Gastrocnemius medialis (tissue), 4 donors: ENCODE data around the gene SMARCA4.

Source experiments
- POLR2A ChIP-seq, 2 donors: fragments of 450-650 bp; IDR thresholded peaks; one replicate each; pipeline ENCODE4 v1.6.1; 2017; ENCODE audit warnings: antibody characterized with exemption in 2 of 2, mild to moderate bottlenecking in 2 of 2, moderate library complexity in 2 of 2
- TF ChIP-seq, protein P1 (sequence below), 5 experiments: fragments of 450-650 bp in 3 of 5; fragments of 200-600 bp in 2 of 5; sonication (generic) in 2 of 5; IDR thresholded peaks in 4 of 5; conservative IDR thresholded peaks in 1 of 5; 1 replicate in 4 of 5; 2 replicates in 1 of 5; pipeline ENCODE4 v1.5.1; 2016 to 2019; ENCODE audit warnings: antibody characterized with exemption in 5 of 5, mild to moderate bottlenecking in 3 of 5, moderate library complexity in 3 of 5

DNA sequence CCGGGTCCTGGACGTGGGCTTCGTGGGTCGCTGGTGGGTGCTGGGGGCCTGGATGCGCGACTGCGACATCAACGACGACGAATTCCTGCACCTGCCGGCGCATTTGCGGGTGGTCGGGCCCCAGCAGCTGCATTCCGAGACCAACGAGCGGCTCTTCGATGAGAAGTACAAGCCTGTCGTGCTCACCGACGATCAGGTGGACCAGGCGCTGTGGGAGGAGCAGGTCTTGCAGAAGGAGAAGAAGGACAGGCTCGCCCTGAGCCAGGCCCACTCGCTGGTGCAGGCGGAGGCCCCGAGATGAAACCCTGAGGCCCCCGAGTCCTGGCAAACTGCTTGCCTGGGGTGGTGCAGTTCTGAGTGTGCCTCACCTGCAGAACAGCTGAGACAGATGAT is 31.4 kb upstream of the SMARCA4 start:
- TF ChIP-seq, protein P1, sequence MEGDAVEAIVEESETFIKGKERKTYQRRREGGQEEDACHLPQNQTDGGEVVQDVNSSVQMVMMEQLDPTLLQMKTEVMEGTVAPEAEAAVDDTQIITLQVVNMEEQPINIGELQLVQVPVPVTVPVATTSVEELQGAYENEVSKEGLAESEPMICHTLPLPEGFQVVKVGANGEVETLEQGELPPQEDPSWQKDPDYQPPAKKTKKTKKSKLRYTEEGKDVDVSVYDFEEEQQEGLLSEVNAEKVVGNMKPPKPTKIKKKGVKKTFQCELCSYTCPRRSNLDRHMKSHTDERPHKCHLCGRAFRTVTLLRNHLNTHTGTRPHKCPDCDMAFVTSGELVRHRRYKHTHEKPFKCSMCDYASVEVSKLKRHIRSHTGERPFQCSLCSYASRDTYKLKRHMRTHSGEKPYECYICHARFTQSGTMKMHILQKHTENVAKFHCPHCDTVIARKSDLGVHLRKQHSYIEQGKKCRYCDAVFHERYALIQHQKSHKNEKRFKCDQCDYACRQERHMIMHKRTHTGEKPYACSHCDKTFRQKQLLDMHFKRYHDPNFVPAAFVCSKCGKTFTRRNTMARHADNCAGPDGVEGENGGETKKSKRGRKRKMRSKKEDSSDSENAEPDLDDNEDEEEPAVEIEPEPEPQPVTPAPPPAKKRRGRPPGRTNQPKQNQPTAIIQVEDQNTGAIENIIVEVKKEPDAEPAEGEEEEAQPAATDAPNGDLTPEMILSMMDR (IDR thresholded peaks at IDR 0.05 in 4 of 5, conservative IDR thresholded peaks at IDR 0.05 in 1 of 5), result no peak
- TF ChIP-seq POLR2A (IDR thresholded peaks at IDR 0.05), result no peak
